GM12891 (cell line): Measurements from ENCODE around the gene BRD4.
"Not testable (repeated sequence)": the region's sequence is repeated elsewhere in the genome, so short reads cannot be mapped to it uniquely, and the experiment has no call there.

Experiments
- DNase-seq: peaks from one replicate; pipeline ENCODE4 v3.0.0; 2011; ENCODE audit warnings: low spot score; ENCODE audit not compliant: insufficient read length
- FAIRE-seq: peaks from 2 replicates; lab custom pipeline; 2011; peaks lifted over from hg19 to GRCh38; lab: Jason Lieb, UNC
- PAX5 ChIP-seq: IDR thresholded peaks from 2 replicates; pipeline ENCODE4 v1.6.1; 2011; ENCODE audit warnings: low read length, moderate library complexity, mild to moderate bottlenecking; ENCODE audit not compliant: insufficient read depth, severe bottlenecking
- POLR2A ChIP-seq: IDR thresholded peaks from 2 replicates; pipeline ENCODE4 v1.6.1; 2011; ENCODE audit warnings: low read depth, low read length, control low read depth
- POLR2AphosphoS5 ChIP-seq: IDR thresholded peaks from 2 replicates; pipeline ENCODE4 v1.6.1; 2011; ENCODE audit warnings: low read depth, low read length, control low read depth
- POU2F2 ChIP-seq: IDR thresholded peaks from 2 replicates; pipeline ENCODE4 v1.6.1; 2011; ENCODE audit warnings: low read depth, mild to moderate bottlenecking, control low read depth, low read length, moderate library complexity
- SPI1 ChIP-seq: IDR thresholded peaks from 2 replicates; pipeline ENCODE4 v1.6.1; 2011; ENCODE audit warnings: low read depth, low read length, control low read depth
- TAF1 ChIP-seq: IDR thresholded peaks from 2 replicates; pipeline ENCODE4 v1.6.1; 2011; ENCODE audit warnings: low read depth, low read length, control low read depth

BRD4 gene

DNA sequence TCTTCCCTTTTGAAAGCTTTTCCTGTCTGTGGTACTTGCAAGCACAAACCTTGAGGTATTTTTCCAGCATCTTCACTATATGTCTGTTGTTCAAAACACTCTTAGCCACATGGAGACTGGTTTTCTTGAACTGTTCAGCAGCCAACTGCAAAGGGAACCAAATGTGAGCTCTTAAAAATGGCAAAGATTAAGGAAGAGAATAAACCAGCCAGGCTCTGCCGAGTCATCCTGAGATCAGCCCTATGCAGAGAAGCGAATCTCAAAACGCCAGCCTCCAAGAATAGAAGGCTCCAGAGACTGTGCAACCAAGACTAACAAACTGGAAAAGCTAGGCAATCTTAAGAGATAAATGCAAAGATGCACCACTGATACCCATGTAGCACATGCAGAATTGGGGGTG lies 26.6 kb upstream of the BRD4 start:
- TF ChIP-seq POLR2AphosphoS5 = no peak
- no peak for TF ChIP-seq SPI1
- TF ChIP-seq POU2F2 = no peak
- TF ChIP-seq PAX5 = no peak
- no peak for TF ChIP-seq POLR2A
- no peak for TF ChIP-seq TAF1
- no peak for DNase-seq
- no peak for FAIRE-seq

DNA sequence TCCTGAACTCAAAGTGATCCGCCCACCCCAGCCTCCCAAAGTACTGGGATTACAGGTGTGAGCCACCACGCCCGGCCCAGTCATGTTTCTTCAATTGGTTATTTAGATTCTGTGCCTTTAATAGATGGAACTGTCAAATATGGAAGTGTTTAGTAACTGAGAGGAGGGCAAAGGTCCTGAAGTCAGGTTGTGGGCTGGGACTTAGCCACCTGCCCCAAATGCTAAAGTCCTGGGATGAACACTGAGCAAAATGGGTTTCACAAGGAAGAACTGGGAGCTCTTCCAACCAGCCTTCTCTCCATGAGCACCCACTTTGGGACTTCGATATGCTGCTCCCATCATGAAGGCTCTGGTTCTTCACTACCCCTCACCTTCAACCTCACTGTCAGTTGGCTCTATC lies 25.6 kb upstream of the BRD4 start:
- no peak for DNase-seq
- no peak for FAIRE-seq
- no peak for TF ChIP-seq SPI1
- TF ChIP-seq PAX5 = no peak
- TF ChIP-seq POLR2AphosphoS5 = no peak
- TF ChIP-seq POLR2A = no peak; the same call in 1 of the 2 replicates
- TF ChIP-seq POU2F2 = no peak
- TF ChIP-seq TAF1 = no peak

DNA sequence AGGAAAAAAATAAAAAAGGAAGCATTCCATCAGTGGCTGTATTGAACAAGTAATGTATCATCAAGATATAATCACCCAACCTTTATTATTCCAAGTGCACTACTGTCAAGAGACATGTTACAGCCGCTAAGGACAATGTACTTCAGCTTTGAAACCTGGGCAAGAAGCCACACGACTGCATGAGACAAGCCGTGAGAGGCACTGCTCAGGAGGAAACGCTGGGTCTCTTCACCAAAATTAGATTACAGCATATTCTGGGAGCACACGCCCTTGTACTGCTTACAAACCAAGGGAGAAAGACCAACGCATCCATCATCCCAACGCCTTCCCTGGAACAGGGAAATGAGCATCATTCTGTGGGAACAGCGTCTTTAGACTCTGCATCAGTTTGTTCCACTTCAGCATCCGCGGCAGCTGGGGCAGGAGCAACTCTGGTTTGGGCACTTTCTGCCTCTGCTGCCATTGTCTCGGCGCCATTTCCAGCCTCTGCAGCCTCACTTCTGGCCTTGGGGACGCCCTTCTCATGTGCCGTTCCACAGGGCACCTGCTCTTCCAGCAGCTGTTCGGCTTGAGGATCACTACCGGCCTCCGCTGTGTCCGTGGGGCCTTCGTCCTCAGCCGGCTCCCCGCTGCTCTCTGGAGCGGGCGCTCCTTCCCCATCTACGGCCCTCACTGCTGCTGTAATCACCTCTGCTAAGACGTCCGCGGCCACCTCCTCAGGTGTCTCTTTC lies 22.4 kb upstream of the BRD4 start:
- FAIRE-seq (no peak), DNase-seq (no peak)
- TF ChIP-seq SPI1 (no peak), TAF1 (no peak), PAX5 (no peak), POLR2AphosphoS5 (0 out of 2 replicates have a peak, but pooled peaks have one; percentile 47), POLR2A (no peak), POU2F2 (no peak)

DNA sequence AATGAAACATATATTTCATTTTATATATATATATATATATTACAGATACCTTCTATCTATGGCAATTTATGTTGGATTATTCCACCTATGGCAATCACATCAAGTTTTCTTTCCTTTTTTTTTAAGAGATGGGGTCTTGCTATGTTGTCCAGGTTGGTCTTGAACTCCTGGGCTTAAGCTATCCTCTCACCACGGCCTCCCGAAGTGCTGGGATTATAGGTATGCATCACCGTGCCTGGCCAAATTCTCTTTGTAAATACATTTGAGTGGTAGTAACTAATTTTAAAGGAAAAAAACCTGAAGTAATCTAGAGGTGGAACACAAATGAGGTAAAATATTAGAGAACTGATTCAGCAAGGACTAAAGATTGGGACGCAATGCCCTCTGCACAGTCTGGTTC lies 21.6 kb upstream of the BRD4 start:
- DNase-seq (no peak), FAIRE-seq (no peak)
- TF ChIP-seq SPI1 = no peak

DNA sequence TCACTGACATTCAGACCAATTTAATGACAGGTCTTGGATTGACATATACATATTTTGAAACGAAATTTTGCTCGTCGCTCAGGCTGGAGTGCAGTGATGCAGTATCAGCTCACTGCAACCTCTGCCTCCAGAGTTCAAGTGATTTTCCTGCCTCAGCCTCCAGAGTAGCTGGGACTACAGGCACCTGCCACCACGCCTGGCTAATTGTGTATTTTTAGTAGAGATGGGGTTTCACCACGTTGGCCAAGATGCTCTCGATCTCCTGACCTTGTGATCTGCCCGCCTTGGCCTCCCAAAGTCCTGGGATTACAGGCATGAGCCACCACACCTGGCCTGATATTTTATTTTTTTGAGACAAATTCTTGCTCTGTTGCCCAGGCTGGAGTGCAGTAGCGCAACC lies 20.2 kb upstream of the BRD4 start:
- TF ChIP-seq POLR2AphosphoS5 = peak; percentile 46; the same call in 1 of the 2 replicates
- FAIRE-seq = not testable (repeated sequence)

DNA sequence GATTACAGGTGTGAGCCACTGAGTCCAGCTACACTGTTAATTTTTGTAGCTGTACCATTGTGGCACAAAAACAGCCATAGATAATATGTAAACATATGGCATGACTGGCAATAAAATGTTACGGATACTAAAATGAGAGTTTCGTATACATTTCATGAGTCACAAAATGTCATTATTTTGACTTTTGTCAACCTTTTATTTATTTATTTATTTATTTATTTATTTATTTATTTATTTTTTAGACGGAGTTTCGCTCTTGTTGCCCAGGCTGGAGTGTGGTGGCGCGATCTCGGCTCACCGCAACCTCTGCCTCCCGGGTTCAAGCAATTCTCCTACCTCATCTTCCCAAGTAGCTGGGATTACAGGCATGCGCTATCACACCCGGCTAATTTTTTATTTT lies 9.0 kb upstream of the BRD4 start:
- DNase-seq, FAIRE-seq: not testable (repeated sequence)

More for the DNA sequence above, 20.2 kb upstream of the BRD4 start:
- DNase-seq = not testable (repeated sequence)

DNA sequence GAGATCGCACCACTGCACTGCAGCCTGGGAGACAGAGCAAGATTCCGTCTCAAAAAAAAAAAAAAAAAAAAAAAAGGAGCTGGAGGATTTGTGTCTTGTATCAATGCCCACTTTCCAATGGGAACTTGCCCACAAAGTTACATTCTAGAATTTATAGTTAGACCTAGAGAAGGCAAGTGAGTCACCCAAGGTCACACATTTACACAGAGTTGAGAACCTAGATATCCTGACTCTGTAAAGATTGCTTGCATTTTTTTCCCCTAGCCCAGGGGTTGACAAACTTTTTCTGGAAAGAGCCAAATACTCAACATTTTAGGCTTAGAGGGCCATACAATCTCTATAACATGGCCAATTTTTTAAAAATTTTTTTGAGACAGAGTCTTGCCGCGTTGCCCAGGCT lies 7.7 kb upstream of the BRD4 start:
- DNase-seq (no peak), FAIRE-seq (no peak)
- TF ChIP-seq PAX5 = no peak
- TF ChIP-seq SPI1 = no peak
- TF ChIP-seq POLR2A = no peak
- TF ChIP-seq POU2F2 = no peak
- no peak for TF ChIP-seq TAF1
- TF ChIP-seq POLR2AphosphoS5 = no peak

DNA sequence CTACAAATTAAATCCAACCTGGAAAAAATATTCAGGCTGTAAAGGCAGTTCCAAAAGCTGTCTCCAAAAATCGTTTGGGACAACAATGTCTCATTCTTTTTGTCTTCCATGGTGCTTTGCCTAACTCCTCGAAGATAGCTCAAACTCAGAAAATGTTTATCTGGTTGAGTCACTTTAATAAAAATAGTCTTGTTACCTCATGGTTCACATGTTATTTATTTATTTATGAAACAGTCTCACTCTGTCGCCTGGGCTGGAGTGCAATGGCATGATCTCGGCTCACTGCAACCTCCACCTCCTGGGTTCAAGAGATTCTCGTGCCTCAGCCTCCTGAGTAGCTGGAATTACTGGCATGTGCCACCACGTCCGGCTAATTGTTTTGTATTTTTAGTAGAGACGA lies 4.9 kb upstream of the BRD4 start:
- no peak for FAIRE-seq
- no peak for DNase-seq
- TF ChIP-seq PAX5 (no peak), SPI1 (no peak), POU2F2 (no peak), TAF1 (no peak), POLR2AphosphoS5 (no peak), POLR2A (no peak)

DNA sequence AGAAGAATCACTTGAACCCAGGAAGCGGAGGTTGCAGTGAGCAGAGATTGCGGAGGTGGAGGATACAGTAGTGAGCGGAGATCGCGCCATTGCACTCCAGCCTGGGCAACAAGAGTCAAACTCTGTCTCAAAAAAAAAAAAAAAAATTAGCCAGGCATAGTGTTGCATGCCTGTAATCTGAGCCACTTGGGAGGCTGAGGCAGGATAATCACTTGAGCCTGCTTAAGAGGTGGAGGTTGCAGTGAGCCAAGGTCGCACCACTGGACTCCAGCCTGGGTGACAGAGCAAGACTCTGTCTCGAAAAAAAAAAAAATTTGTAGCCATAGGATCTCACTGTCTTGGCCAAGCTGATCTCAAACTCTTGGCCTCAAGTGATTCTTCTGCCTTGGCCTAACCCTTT lies 3.7 kb upstream of the BRD4 start:
- DNase-seq = not testable (repeated sequence)
- FAIRE-seq = peak; percentile 5

DNA sequence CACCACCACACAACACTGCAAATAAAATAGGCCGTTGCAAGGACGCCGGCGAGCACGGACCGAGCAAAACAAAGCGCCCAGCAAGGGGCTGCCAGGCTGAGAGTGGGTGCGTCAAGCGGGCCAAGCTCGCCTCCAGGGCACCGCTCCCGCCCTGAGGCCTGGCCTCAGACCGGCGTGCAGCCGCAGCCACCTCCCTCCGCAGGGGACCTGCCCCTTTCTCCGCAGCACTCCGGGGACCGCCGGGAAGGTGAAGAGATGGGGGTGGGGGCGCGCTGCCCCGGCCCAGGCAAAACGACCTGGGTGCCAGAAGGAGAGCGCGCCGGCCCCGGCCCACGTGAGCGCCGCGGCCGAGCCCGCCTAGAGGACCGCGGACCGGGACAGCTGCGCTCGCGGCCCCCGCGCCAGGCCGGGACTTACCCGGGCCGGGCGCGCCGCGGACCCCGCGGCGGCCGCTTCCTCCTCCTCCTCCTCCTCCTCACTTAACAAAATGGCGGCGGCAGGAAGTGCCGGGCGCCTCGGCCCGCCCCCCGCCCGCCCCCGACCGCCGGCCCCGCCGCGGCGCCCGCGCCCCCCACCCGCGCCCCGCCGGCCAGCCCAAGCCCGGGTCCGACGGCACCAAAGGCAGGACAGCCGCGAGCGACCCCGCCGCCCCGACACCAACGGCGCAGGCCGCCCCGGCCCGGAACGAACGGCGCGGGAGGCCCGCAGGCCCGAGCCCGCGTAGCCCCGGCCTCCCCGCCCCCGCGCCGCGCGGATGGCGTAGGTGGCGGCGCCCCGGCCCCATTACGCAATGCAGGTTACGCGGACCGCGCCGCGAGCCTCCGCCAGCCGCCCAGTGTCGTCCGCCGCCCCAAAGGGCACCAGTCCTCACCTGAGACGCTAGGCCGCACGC lies 674 bp downstream of the BRD4 start:
- peak; percentile 12; the same call in 1 of the 2 replicates for TF ChIP-seq POLR2AphosphoS5
- no peak for TF ChIP-seq POU2F2
- DNase-seq (peak; percentile 50), FAIRE-seq (peak; percentile 71)
